PC-9 (cell line): ENCODE results near the gene ARID3B.

Source experiments
- CTCF ChIP-seq: fragments of 200-600 bp; sonication (generic); conservative IDR thresholded peaks from 2 replicates; pipeline ENCODE4 v1.6.1; 2017; ENCODE audit warnings: mixed run types, antibody characterized with exemption, mild to moderate bottlenecking, moderate library complexity
- EZH2 ChIP-seq: fragments of 200-600 bp; sonication (generic); IDR thresholded peaks from 2 replicates; pipeline ENCODE4 v1.8.0; 2017; ENCODE audit warnings: antibody characterized with exemption, low read depth

GRCh38 chr15:74632601-74633000 is 91.6 kb downstream of the ARID3B start:
- TF ChIP-seq CTCF (no peak), EZH2 (no peak)
